IMR-90 (cell line): ENCODE results near the gene TNFRSF14.

Source experiments
- CEBPB ChIP-seq: IDR thresholded peaks from 2 replicates; pipeline ENCODE4 v1.6.1; 2012; ENCODE audit warnings: low read depth, low read length, improper control_type of control experiment
- CTCF ChIP-seq: conservative IDR thresholded peaks from 2 replicates; pipeline ENCODE4 v1.5.1; 2012; ENCODE audit warnings: mild to moderate bottlenecking, low read depth, low read length, improper control_type of control experiment
- FOS ChIP-seq: fragments of 150-350 bp; IDR thresholded peaks from 2 replicates; pipeline ENCODE4 v1.6.1; 2016; ENCODE audit warnings: low read depth, low read length
- MAZ ChIP-seq: IDR thresholded peaks from 2 replicates; pipeline ENCODE4 v1.6.1; 2012; ENCODE audit warnings: low read depth, mild to moderate bottlenecking, low read length, improper control_type of control experiment, moderate library complexity, borderline replicate concordance
- MXI1 ChIP-seq: IDR thresholded peaks from 2 replicates; pipeline ENCODE4 v1.6.1; 2012; ENCODE audit warnings: low read depth, mild to moderate bottlenecking, low read length, moderate library complexity, borderline replicate concordance
- POLR2A ChIP-seq: IDR thresholded peaks from 2 replicates; pipeline ENCODE4 v1.6.1; 2012; ENCODE audit warnings: mild to moderate bottlenecking, low read depth, low read length
- RFX5 ChIP-seq: IDR thresholded peaks from 2 replicates; pipeline ENCODE4 v1.8.0; 2012; ENCODE audit warnings: low read depth, mild to moderate bottlenecking, low read length, moderate library complexity

- TF ChIP-seq CTCF, result no peak
- TF ChIP-seq CEBPB, result no peak
- TF ChIP-seq MXI1, result no peak
- no peak for TF ChIP-seq RFX5
- no peak for TF ChIP-seq POLR2A
- no peak for TF ChIP-seq FOS
- no peak for TF ChIP-seq MAZ
Observed at GRCh38 chr1:2610036-2610959, 54.1 kb downstream of the TNFRSF14 start.
